ENCODE results near the gene IFI30.
"Not testable (repeated sequence)": the region's sequence is repeated elsewhere in the genome, so short reads cannot be mapped to it uniquely, and the experiment has no call there.

Gene IFI30

DNA sequence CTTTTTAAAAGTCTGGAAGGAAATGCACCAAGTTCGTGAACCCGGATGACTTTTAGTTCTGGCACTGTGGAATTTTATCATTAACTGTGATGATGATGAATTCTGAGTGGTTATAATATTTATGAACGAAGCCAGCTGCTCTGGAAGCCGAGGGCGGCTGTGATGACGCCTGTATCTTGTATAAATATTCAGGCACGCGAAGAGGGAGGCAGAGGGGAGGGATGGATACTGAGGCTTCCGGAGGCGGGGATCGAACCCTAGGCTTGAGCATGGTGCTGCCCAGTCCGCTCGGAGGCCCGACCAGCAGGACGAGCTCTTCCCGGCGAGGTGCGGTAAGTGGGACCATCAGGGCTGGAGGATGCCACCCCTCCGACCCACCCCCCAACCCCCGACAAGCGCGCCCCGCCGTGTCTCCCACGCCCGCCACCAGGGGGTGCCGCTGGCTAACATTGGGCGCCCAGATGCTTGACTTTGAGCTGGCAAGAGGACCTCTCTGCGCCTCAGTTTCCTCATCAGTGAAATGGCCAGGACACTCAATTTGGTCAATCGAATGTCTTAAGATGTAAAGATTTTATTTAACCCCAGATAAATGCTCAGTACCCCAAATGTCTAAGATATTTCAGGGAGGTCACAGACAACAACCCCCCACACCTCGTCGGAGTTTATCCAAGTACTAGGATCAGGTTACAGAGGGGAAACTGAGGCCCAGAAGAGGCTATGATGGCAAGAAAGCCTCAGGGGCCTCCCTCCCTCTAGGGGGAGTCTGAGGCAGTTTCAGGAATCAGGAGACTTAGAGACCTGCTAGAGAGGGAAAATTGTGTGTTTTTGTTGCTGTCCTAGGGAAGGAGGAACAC is 34.7 kb downstream of the IFI30 start:
- no peak for DNase-seq (ENCODE audit: low spot score)
- Histone ChIP-seq H3K27ac (peak overlapping the region in 1 of 2 donors; percentile 81), H3K4me3 (peak overlapping the region; percentile 37)
- peak; percentile 65 for TF ChIP-seq CTCF (IDR thresholded peaks at IDR 0.05)

- DNase-seq (ENCODE audit: low spot score); H3K4me3 ChIP-seq; H3K27ac ChIP-seq: not testable (repeated sequence)
Observed at GRCh38 chr19:18209912-18210311, 36.3 kb downstream of the IFI30 start.

DNA sequence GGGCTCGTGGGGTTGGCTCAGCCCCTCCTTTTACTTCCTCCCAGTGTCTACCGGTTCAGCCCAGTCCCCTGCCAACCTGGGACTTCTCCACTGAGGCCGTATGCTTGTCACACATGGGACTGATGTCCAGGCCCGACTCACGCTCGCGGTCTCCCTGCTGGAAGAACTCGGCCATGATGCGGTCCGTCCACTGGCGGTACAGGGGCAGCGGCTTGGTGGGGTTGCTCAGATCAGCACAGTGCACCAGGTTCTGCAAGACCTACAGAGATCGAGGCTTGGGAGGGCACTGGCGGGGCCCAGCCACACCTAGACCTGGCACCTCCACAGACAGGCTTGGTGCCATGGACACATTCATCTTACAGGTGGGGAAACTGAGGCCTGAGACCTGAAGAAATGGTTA is 38.1 kb downstream of the IFI30 start:
- no peak overlapping the region for H3K27ac ChIP-seq
- no peak for TF ChIP-seq CTCF (IDR thresholded peaks at IDR 0.05)
- H3K4me3 ChIP-seq, result no peak overlapping the region
- no peak for DNase-seq (ENCODE audit: low spot score)

DNA sequence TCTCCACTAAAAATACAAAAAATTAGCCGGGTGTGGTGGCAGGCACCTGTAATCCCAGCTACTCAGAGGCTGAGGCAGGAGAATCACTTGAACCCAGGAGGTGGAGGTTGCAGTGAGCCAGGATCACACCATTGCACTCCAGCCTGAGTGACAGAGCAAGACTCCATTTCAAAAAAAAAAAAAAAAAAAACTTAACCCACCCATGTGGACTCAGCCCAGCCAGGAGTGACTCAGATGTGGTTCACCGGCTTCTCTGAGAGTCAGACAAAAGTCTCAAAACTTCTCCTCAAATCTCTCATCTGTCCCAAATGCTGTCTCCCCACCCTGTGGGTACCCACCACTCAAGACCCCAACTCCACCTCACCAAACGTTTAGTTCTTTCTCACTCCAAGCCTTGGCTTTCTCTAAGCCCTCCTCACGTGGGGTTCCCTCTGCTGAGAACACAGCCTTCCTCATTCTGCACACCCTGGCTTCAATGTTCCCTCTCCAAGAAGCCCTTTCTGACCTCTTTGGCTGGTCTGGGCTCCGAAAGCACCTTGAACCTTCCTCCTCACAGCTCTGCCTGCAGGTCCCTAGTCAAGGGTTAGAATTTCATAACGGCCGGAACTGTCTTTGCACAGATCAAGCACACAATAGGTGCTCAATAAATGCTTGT is 41.3 kb downstream of the IFI30 start:
- no peak overlapping the region for H3K27ac ChIP-seq
- TF ChIP-seq CTCF (IDR thresholded peaks at IDR 0.05), result no peak
- DNase-seq (ENCODE audit: low spot score), result no peak
- H3K4me3 ChIP-seq, result no peak overlapping the region

GRCh38 chr19:18216789-18217188 is 43.2 kb downstream of the IFI30 start:
- no peak for TF ChIP-seq CTCF (IDR thresholded peaks at IDR 0.05)

DNA sequence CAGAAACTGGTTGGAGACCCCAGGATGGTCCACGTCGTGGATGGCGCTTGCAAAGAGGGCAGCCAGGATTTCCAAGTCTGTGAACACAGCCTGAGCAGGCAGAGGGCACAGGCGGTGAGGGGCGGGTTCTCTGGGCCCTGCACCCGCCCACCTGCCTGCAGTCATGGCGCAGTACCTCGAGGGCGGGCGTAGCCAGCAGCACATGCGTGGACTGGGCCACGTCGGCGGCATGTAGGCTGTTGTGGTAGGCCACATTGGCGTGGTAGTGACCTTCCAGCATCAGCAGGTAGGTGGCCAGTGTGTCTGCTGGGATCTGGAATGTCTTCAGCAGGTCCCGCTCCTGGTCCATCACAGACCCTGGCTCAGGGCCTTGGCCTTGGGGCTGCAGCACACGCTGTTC is 44.5 kb downstream of the IFI30 start:
- TF ChIP-seq CTCF (IDR thresholded peaks at IDR 0.05), result no peak
- H3K27ac ChIP-seq, result no peak overlapping the region
- no peak overlapping the region for H3K4me3 ChIP-seq
- no peak for DNase-seq (ENCODE audit: low spot score)

More at GRCh38 chr19:18216789-18217188, 43.2 kb downstream of the IFI30 start:
- H3K27ac ChIP-seq, result no peak overlapping the region
- no peak for DNase-seq (ENCODE audit: low spot score)
- H3K4me3 ChIP-seq, result no peak overlapping the region

DNA sequence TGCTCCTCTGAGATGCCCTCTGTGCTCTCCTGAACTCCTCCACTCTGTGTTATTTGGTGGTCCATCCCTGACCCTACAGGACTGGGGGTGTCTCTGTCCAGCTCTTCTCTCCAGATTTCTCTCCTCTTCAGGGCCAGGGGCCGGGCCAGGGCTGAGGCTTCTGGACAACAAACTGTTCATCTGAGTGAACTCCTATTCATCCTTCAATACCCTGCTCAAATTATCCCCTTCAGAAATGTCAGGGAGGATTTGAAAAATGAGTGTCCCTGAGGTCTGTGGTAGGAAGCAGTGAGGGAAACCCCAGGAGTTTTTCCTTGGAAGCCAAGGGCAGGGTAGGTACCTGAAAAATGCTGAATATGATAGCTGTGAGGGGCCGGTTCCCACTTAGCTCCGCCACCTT is 45.0 kb downstream of the IFI30 start:
- TF ChIP-seq CTCF (IDR thresholded peaks at IDR 0.05), result no peak
- Histone ChIP-seq H3K27ac (no peak overlapping the region), H3K4me3 (no peak overlapping the region)
- no peak for DNase-seq (ENCODE audit: low spot score)
